GM21786 (cell line): ENCODE results near the gene STPG3.
"Not testable (repeated sequence)": the region's sequence is repeated elsewhere in the genome, so short reads cannot be mapped to it uniquely, and the experiment has no call there.

ENCODE experiments used
- ATAC-seq: cut with Tn5 transposase; IDR thresholded peaks from one replicate; pipeline ENCODE4 v1.9.1; 2021; ENCODE audit not compliant: unreplicated experiment

Gene STPG3

GRCh38 chr9:137232510-137232909 lies 18.6 kb upstream of the STPG3 start:
- no peak for ATAC-seq

GRCh38 chr9:137233143-137233980 lies 17.7 kb upstream of the STPG3 start:
- ATAC-seq: no peak

- no peak for ATAC-seq
Observed at GRCh38 chr9:137234055-137234697, 16.9 kb upstream of the STPG3 start.

- ATAC-seq: no peak
Observed at GRCh38 chr9:137234758-137235423, 16.2 kb upstream of the STPG3 start.

- no peak for ATAC-seq
Observed at GRCh38 chr9:137235424-137236237, 15.5 kb upstream of the STPG3 start.

GRCh38 chr9:137236238-137236935 lies 14.7 kb upstream of the STPG3 start:
- no peak for ATAC-seq

- ATAC-seq: no peak
Observed at GRCh38 chr9:137236936-137237421, 14.1 kb upstream of the STPG3 start.

- ATAC-seq: no peak
Observed at GRCh38 chr9:137237759-137238726, 13.0 kb upstream of the STPG3 start.

GRCh38 chr9:137239541-137240200 lies 11.4 kb upstream of the STPG3 start:
- ATAC-seq: not testable (repeated sequence)

- peak; percentile 13 for ATAC-seq
Observed at GRCh38 chr9:137240318-137240840, 10.7 kb upstream of the STPG3 start.

- ATAC-seq: peak; percentile 81
Observed at GRCh38 chr9:137240841-137241489, 10.1 kb upstream of the STPG3 start, which contains the start of gene TUBB4B. TUBB4B (plus strand) TSS chr9:137241287; CDS start chr9:137241361, 74 bp downstream.

- ATAC-seq: peak; percentile 2
Observed at GRCh38 chr9:137241490-137242268, 9.4 kb upstream of the STPG3 start.

GRCh38 chr9:137242269-137243203 lies 8.6 kb upstream of the STPG3 start:
- ATAC-seq: no peak

GRCh38 chr9:137243266-137243625 lies 7.8 kb upstream of the STPG3 start:
- not testable (repeated sequence) for ATAC-seq

GRCh38 chr9:137243626-137244485 lies 7.2 kb upstream of the STPG3 start:
- no peak for ATAC-seq
